A673 (cell line): ENCODE measurements around the gene UBE2K. TPM values are rescaled to one million over a fixed set of nuclear protein-coding genes. Genes with fewer than 3 reads are reported as not detected.
"Not testable (repeated sequence)": the region's sequence is repeated elsewhere in the genome, so short reads cannot be mapped to it uniquely, and the experiment has no call there.

Experiments
- BruUV-seq: library from RNA; stranded (reverse); fragments of 400-500 nt; replicated peaks from 2 replicates; lab custom pipeline; 2021; lab: Mats Ljungman, UMichigan
- CTCF ChIA-PET: fragments of 300-600 bp; sonication (Branson Sonifier 250); formaldehyde crosslinking; loops from one replicate; lab custom pipeline; 2022; ENCODE audit warnings: antibody characterized with exemption; lab: Charles Lee
- POLR2A ChIA-PET: fragments of 300-600 bp; sonication (Branson Sonifier 250); formaldehyde crosslinking; loops from one replicate; lab custom pipeline; 2022; ENCODE audit warnings: antibody characterized with exemption; ENCODE audit not compliant: low non-redundant PET; lab: Charles Lee
- DNase-seq: peaks from one replicate; pipeline ENCODE4 v3.0.0-alpha.2; 2015; ENCODE audit warnings: low spot score
- H3K27ac ChIP-seq: fragments of 200-600 bp; sonication (generic); 2 replicates; pipeline ENCODE4 v1.5.1; 2016; ENCODE audit warnings: mixed run types, low read depth, mild to moderate bottlenecking, mixed read lengths, antibody characterized with exemption, low read length; ENCODE audit not compliant: poor library complexity, severe bottlenecking
- H3K27me3 ChIP-seq: fragments of 200-600 bp; sonication (generic); replicated peaks from 2 replicates; pipeline ENCODE4 v1.6.1; 2017; ENCODE audit warnings: mixed run types, low read depth, mild to moderate bottlenecking, mixed read lengths, antibody characterized with exemption, low read length; ENCODE audit not compliant: insufficient read depth, poor library complexity
- H3K36me3 ChIP-seq: fragments of 200-600 bp; sonication (generic); 2 replicates; pipeline ENCODE4 v1.6.1; 2016; ENCODE audit warnings: mixed run types, mild to moderate bottlenecking, mixed read lengths, antibody characterized with exemption, low read length; ENCODE audit not compliant: insufficient read depth, poor library complexity, severe bottlenecking
- H3K4me1 ChIP-seq: fragments of 200-600 bp; sonication (generic); 2 replicates; pipeline ENCODE4 v1.6.1; 2017; ENCODE audit warnings: mixed run types, mild to moderate bottlenecking, mixed read lengths, antibody characterized with exemption, low read length; ENCODE audit not compliant: insufficient read depth, poor library complexity, severe bottlenecking
- H3K4me3 ChIP-seq: fragments of 200-600 bp; sonication (generic); 2 replicates; pipeline ENCODE4 v1.5.1; 2016; ENCODE audit warnings: low read depth, mixed run types, mild to moderate bottlenecking, mixed read lengths, low read length; ENCODE audit not compliant: poor library complexity, severe bottlenecking
- H3K9me3 ChIP-seq: fragments of 200-600 bp; sonication (generic); 2 replicates; pipeline ENCODE4 v1.6.1; 2016; ENCODE audit warnings: mixed run types, low read depth, mild to moderate bottlenecking, mixed read lengths, antibody characterized with exemption, low read length; ENCODE audit not compliant: poor library complexity, severe bottlenecking
- CTCF ChIP-seq: fragments of 300-800, 200-600 bp; sonication (generic); conservative IDR thresholded peaks from 2 replicates; pipeline ENCODE4 v1.5.1; 2017; ENCODE audit warnings: low read depth, mild to moderate bottlenecking, antibody characterized with exemption, low read length, moderate library complexity, mixed read lengths
- EZH2 ChIP-seq: fragments of 200-600 bp; sonication (generic); IDR thresholded peaks from 2 replicates; pipeline ENCODE4 v1.6.1; 2017; ENCODE audit warnings: borderline replicate concordance, low read depth, mild to moderate bottlenecking, mixed read lengths, antibody characterized with exemption, low read length; ENCODE audit not compliant: poor library complexity, severe bottlenecking
- intact Hi-C: fragments of 100-400 bp; cut with micrococcal nuclease; formaldehyde crosslinking; loops from one replicate; pipeline ENCODE4 v1.10.0; 2022; ENCODE audit not compliant: unreplicated experiment
- total RNA-seq: library from RNA; stranded (reverse); gene quantifications from 2 replicates; pipeline ENCODE4 v1.2.3, GENCODE V29; 2021

UBE2K gene
- total RNA-seq, 1 experiment from 2014 or later, result 137 TPM

GRCh38 chr4:39812500-39812899, 114.6 kb downstream of the UBE2K start:
- H3K4me3 ChIP-seq, result no peak overlapping the region
- ChIA-PET POLR2A (no interaction called here), CTCF (no interaction called here)
- intact Hi-C loops, result no loop called here
- no peak for DNase-seq
- H3K27me3 ChIP-seq, result no peaks in the 10 kb centered on the region
- BruUV-seq, result no TSS peak
- no peaks in the 10 kb centered on the region for H3K9me3 ChIP-seq
- TF ChIP-seq CTCF (no peak), EZH2 (no peak)
- no peaks in the 10 kb centered on the region for H3K36me3 ChIP-seq
- no peak overlapping the region for H3K27ac ChIP-seq
- no peaks in the 10 kb centered on the region for H3K4me1 ChIP-seq

GRCh38 chr4:39813033-39813432, 115.1 kb downstream of the UBE2K start:
- H3K36me3 ChIP-seq, CTCF ChIA-PET, H3K4me3 ChIP-seq, H3K9me3 ChIP-seq, H3K4me1 ChIP-seq, H3K27me3 ChIP-seq, H3K27ac ChIP-seq, BruUV-seq, intact Hi-C loops, POLR2A ChIA-PET, DNase-seq: not testable (repeated sequence)

GRCh38 chr4:39813761-39814160, 115.8 kb downstream of the UBE2K start:
- intact Hi-C loops, H3K9me3 ChIP-seq, POLR2A ChIA-PET, H3K4me3 ChIP-seq, H3K27me3 ChIP-seq, H3K27ac ChIP-seq, H3K36me3 ChIP-seq, DNase-seq, CTCF ChIA-PET, H3K4me1 ChIP-seq, BruUV-seq: not testable (repeated sequence)

GRCh38 chr4:39814403-39815185, 116.7 kb downstream of the UBE2K start:
- no peak overlapping the region for H3K27ac ChIP-seq
- H3K4me1 ChIP-seq, result no peaks in the 10 kb centered on the region
- CTCF ChIA-PET, result no interaction called here
- TF ChIP-seq EZH2, result no peak
- no peak for TF ChIP-seq CTCF
- H3K4me3 ChIP-seq, result no peak overlapping the region
- no peaks in the 10 kb centered on the region for H3K9me3 ChIP-seq
- DNase-seq, result no peak
- intact Hi-C loops, result no loop called here
- no peaks in the 10 kb centered on the region for H3K27me3 ChIP-seq
- POLR2A ChIA-PET, result interaction anchor here (0.6 kb wide), 1 partner anchor 28 kb away, joined by 4 read pairs; no protein-coding TSS in a partner anchor
- no TSS peak for BruUV-seq
- no peaks in the 10 kb centered on the region for H3K36me3 ChIP-seq
